ENCODE data around the gene PCNT.

PCNT gene

GRCh38 chr21:46428987-46429710 is 105.2 kb downstream of the PCNT start:
- Histone ChIP-seq H3K27ac (ENCODE audit: low read depth, low read length) (no peak overlapping the region), H4K20me1 (ENCODE audit: control insufficient read depth, insufficient read depth, low read depth, low read length) (no peaks in the 10 kb centered on the region), H3K4me3 (ENCODE audit: low read length) (no peak overlapping the region), H3K79me2 (ENCODE audit: control insufficient read depth, low read length) (no peaks in the 10 kb centered on the region), H3K27me3 (ENCODE audit: control insufficient read depth, low read length) (no peaks in the 10 kb centered on the region), H3K4me1 (ENCODE audit: control insufficient read depth, low read length) (no peaks in the 10 kb centered on the region), H3K9me3 (ENCODE audit: control insufficient read depth, insufficient read depth, low read length) (no peaks in the 10 kb centered on the region), H3K9me2 (replicated peaks; ENCODE audit: control insufficient read depth, low read length) (no peaks in the 10 kb centered on the region), H3K4me2 (ENCODE audit: low read length) (no peak overlapping the region), H3K36me3 (ENCODE audit: control insufficient read depth, low read length) (peaks cover 51% of the 10 kb centered on the region), H3F3A (ENCODE audit: control insufficient read depth, insufficient read depth) (no peaks in the 10 kb centered on the region)
- TF ChIP-seq CTCF (IDR thresholded peaks at IDR 0.05; ENCODE audit: low read depth, low read length, poor library complexity, severe bottlenecking) (no peak), EZH2phosphoT487 (IDR thresholded peaks at IDR 0.05; ENCODE audit: borderline replicate concordance, low read length) (no peak)

- no peaks in the 10 kb centered on the region for H3K4me1 ChIP-seq (ENCODE audit: control insufficient read depth, low read length)
- H3K27me3 ChIP-seq (ENCODE audit: control insufficient read depth, low read length), result no peaks in the 10 kb centered on the region
- H3K9me2 ChIP-seq (replicated peaks; ENCODE audit: control insufficient read depth, low read length), result no peaks in the 10 kb centered on the region
- no peaks in the 10 kb centered on the region for H3K9me3 ChIP-seq (ENCODE audit: control insufficient read depth, insufficient read depth, low read length)
- TF ChIP-seq EZH2phosphoT487 (IDR thresholded peaks at IDR 0.05; ENCODE audit: borderline replicate concordance, low read length) (no peak), CTCF (IDR thresholded peaks at IDR 0.05; ENCODE audit: low read depth, low read length, poor library complexity, severe bottlenecking) (no peak)
- no peak overlapping the region for H3K4me2 ChIP-seq (ENCODE audit: low read length)
- H4K20me1 ChIP-seq (ENCODE audit: control insufficient read depth, insufficient read depth, low read depth, low read length), result no peaks in the 10 kb centered on the region
- peaks cover 50% of the 10 kb centered on the region for H3K36me3 ChIP-seq (ENCODE audit: control insufficient read depth, low read length)
- H3K4me3 ChIP-seq (ENCODE audit: low read length), result no peak overlapping the region
- H3K79me2 ChIP-seq (ENCODE audit: control insufficient read depth, low read length), result no peaks in the 10 kb centered on the region
- H3K27ac ChIP-seq (ENCODE audit: low read depth, low read length), result no peak overlapping the region
- no peaks in the 10 kb centered on the region for H3F3A ChIP-seq (ENCODE audit: control insufficient read depth, insufficient read depth)
Measured at GRCh38 chr21:46429754-46430681, 106.1 kb downstream of the PCNT start.

- Histone ChIP-seq H3K79me2 (ENCODE audit: control insufficient read depth, low read length) (no peaks in the 10 kb centered on the region), H3K4me3 (ENCODE audit: low read length) (no peak overlapping the region), H3K4me1 (ENCODE audit: control insufficient read depth, low read length) (no peaks in the 10 kb centered on the region), H3K9me3 (ENCODE audit: control insufficient read depth, insufficient read depth, low read length) (no peaks in the 10 kb centered on the region), H3K27ac (ENCODE audit: low read depth, low read length) (no peak overlapping the region), H3K4me2 (ENCODE audit: low read length) (no peak overlapping the region), H3K9me2 (replicated peaks; ENCODE audit: control insufficient read depth, low read length) (no peaks in the 10 kb centered on the region), H3K27me3 (ENCODE audit: control insufficient read depth, low read length) (no peaks in the 10 kb centered on the region), H3K36me3 (ENCODE audit: control insufficient read depth, low read length) (peaks cover 55% of the 10 kb centered on the region), H3F3A (ENCODE audit: control insufficient read depth, insufficient read depth) (no peaks in the 10 kb centered on the region), H4K20me1 (ENCODE audit: control insufficient read depth, insufficient read depth, low read depth, low read length) (no peaks in the 10 kb centered on the region)
- no peak for TF ChIP-seq CTCF (IDR thresholded peaks at IDR 0.05; ENCODE audit: low read depth, low read length, poor library complexity, severe bottlenecking)
- no peak for TF ChIP-seq EZH2phosphoT487 (IDR thresholded peaks at IDR 0.05; ENCODE audit: borderline replicate concordance, low read length)
Measured at GRCh38 chr21:46431448-46431847, 107.5 kb downstream of the PCNT start.

Measured in DOHH2 (cell line).